ENCODE measurements around the gene CLCN6. TPM values are rescaled to one million over a fixed set of nuclear protein-coding genes. Genes with fewer than 3 reads are reported as not detected.

The CLCN6 gene
- total and polyA plus RNA-seq, 2 donors from 2014 or later: 7.1 to 26.0 TPM

DNA sequence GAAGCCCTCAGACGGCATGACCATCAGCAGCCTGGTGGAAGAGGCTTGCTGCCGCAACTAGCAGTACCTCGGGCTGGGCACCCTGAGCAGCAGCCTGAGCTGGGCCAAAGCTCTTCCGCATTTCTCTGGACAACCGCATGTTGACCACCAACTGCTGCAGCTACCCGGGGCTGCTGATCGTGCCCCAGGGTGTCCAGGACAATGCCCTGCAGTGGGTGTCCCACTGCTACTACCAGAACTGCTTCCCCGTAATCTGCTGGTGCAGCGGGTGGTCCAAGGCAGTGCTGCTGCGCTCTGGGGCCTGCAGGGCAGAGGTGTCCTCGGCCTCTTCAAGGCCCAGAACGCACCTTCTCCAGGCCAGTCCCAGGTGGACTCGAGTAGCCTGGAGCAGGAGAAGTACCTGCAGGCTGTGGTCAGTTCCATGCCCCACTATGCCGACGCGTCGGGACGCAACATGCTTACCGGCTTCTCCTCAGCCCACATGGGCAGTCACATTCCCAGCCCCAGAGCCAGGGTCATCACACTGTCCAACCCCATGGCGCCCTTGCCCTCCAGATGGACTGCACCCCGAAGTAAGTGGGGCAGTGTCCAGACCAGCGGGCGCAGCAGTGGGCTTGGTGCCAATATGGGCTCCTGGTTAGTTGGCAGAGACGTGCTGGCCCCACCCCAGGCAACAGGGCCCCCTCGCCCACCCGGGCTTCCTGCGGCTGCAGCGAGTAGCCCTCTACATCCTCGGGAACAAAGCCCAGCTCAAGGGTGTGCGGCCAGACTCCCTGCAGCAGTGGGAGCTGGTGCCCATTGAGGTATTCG, 72.3 kb downstream of the CLCN6 start:
- no peaks in the 10 kb centered on the region for H3K27me3 ChIP-seq (ENCODE audit: control insufficient read depth, insufficient read depth, low read length)
- DNase-seq (no peak), FAIRE-seq (no peak)
- H3K36me3 ChIP-seq (ENCODE audit: control insufficient read depth in 2 of 3, insufficient read depth in 3 of 3, low read length in 3 of 3): no peaks in the 10 kb centered on the region
- no peak overlapping the region for H3K27ac ChIP-seq (ENCODE audit: low read depth in 2 of 2, low read length in 2 of 2)
- H3K4me1 ChIP-seq (ENCODE audit: control insufficient read depth in 2 of 3, insufficient read depth in 2 of 3, low read depth in 1 of 3, low read length in 3 of 3): peaks cover 0 to 13% (median 0%) of the 10 kb centered on the region in 3 donors
- H3K4me3 ChIP-seq (ENCODE audit: low read length in 3 of 3): no peak overlapping the region
- H3K9me3 ChIP-seq (ENCODE audit: control insufficient read depth in 2 of 3, insufficient read depth in 1 of 3, low read length in 3 of 3): no peaks in the 10 kb centered on the region
- no peak overlapping the region for H3K9ac ChIP-seq (ENCODE audit: low read length in 3 of 3)
- intact Hi-C loops (cut with DNase I): no loop called here
- TF ChIP-seq, protein P1, sequence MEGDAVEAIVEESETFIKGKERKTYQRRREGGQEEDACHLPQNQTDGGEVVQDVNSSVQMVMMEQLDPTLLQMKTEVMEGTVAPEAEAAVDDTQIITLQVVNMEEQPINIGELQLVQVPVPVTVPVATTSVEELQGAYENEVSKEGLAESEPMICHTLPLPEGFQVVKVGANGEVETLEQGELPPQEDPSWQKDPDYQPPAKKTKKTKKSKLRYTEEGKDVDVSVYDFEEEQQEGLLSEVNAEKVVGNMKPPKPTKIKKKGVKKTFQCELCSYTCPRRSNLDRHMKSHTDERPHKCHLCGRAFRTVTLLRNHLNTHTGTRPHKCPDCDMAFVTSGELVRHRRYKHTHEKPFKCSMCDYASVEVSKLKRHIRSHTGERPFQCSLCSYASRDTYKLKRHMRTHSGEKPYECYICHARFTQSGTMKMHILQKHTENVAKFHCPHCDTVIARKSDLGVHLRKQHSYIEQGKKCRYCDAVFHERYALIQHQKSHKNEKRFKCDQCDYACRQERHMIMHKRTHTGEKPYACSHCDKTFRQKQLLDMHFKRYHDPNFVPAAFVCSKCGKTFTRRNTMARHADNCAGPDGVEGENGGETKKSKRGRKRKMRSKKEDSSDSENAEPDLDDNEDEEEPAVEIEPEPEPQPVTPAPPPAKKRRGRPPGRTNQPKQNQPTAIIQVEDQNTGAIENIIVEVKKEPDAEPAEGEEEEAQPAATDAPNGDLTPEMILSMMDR (IDR thresholded peaks at IDR 0.05; ENCODE audit: borderline replicate concordance, extremely low read depth, insufficient read depth): no peak

DNA sequence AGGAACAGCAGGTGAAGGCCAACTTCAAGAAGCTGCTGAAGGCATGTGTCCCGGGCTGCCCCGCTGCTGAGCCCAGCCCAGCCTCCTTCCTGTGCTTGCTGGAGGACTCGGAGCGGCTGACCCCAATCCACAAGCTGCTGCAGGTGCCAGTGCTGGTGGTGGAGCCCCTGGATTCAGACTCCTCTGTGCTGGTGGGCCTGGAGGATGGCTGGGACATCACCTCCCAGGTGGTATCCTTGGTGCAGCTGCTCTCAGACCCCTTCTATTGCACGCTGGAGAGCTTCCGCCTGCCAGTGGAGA, 72.8 kb downstream of the CLCN6 start:
- Histone ChIP-seq H3K36me3 (ENCODE audit: control insufficient read depth in 2 of 3, insufficient read depth in 3 of 3, low read length in 3 of 3) (no peaks in the 10 kb centered on the region), H3K4me3 (ENCODE audit: low read length in 3 of 3) (no peak overlapping the region), H3K9ac (ENCODE audit: low read length in 3 of 3) (no peak overlapping the region), H3K4me1 (ENCODE audit: control insufficient read depth in 2 of 3, insufficient read depth in 2 of 3, low read depth in 1 of 3, low read length in 3 of 3) (peaks cover 0 to 13% (median 0%) of the 10 kb centered on the region in 3 donors), H3K9me3 (ENCODE audit: control insufficient read depth in 2 of 3, insufficient read depth in 1 of 3, low read length in 3 of 3) (no peaks in the 10 kb centered on the region), H3K27me3 (ENCODE audit: control insufficient read depth, insufficient read depth, low read length) (no peaks in the 10 kb centered on the region), H3K27ac (ENCODE audit: low read depth in 2 of 2, low read length in 2 of 2) (no peak overlapping the region)
- TF ChIP-seq, protein P1 (IDR thresholded peaks at IDR 0.05; ENCODE audit: borderline replicate concordance, extremely low read depth, insufficient read depth): no peak
- intact Hi-C loops (cut with DNase I): no loop called here
- DNase-seq (no peak), FAIRE-seq (no peak)

DNA sequence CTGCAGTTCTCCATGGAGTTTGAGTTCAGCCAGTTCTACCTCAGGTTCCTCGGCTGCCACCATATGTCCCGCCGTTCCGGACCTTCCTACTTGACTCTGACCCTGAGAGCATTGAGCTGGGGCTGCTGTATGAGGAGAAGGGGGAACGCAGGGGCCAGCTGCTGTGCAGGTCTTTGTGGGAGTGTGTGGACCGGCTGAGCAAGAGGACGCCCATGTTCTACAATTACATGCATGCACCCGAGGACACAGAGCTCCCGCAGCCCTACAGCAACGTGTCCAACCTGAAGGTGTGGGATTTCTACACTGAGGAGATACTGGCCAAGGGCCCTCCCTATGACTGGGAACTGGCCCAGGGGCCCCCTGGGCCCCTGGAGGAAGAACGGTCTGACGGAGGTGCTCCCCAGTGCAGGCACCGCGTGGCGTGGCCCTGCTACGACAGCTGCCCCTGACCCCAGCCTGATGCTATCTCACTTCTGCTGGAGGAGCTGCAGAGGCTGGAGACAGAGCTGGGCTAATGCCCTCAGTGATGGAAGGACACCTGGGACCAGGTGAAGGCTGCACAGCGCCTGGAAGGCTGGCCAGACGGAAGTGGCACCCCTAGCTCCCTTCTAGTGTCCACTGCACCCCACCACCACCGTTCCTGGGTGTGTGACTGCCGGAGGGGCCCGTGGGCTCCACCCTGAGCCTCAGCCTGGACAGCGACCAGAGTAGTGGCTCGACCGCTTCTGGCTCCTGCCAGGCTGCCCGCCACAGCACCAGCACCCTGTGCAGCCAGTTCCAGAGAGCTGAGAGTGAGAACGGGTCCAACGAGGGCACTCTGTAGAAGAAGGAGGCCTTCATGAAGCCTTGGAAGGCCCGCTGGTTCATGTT, 73.6 kb downstream of the CLCN6 start:
- intact Hi-C loops (cut with DNase I): no loop called here
- no peaks in the 10 kb centered on the region for H3K36me3 ChIP-seq (ENCODE audit: control insufficient read depth in 2 of 3, insufficient read depth in 3 of 3, low read length in 3 of 3)
- H3K9me3 ChIP-seq (ENCODE audit: control insufficient read depth in 2 of 3, insufficient read depth in 1 of 3, low read length in 3 of 3): no peaks in the 10 kb centered on the region
- TF ChIP-seq, protein P1 (IDR thresholded peaks at IDR 0.05; ENCODE audit: borderline replicate concordance, extremely low read depth, insufficient read depth): no peak
- no peaks in the 10 kb centered on the region for H3K27me3 ChIP-seq (ENCODE audit: control insufficient read depth, insufficient read depth, low read length)
- DNase-seq: peak in 1 of 5 donors; percentile 37
- no peak overlapping the region for H3K4me3 ChIP-seq (ENCODE audit: low read length in 3 of 3)
- no peak overlapping the region for H3K27ac ChIP-seq (ENCODE audit: low read depth in 2 of 2, low read length in 2 of 2)
- H3K9ac ChIP-seq (ENCODE audit: low read length in 3 of 3): no peak overlapping the region
- no peak for FAIRE-seq
- peaks cover 0 to 10% (median 0%) of the 10 kb centered on the region in 3 donors for H3K4me1 ChIP-seq (ENCODE audit: control insufficient read depth in 2 of 3, insufficient read depth in 2 of 3, low read depth in 1 of 3, low read length in 3 of 3)
